ENCODE measurements around the gene DRAM2.
"Not testable (repeated sequence)": the region's sequence is repeated elsewhere in the genome, so short reads cannot be mapped to it uniquely, and the experiment has no call there.

The DRAM2 gene

DNA sequence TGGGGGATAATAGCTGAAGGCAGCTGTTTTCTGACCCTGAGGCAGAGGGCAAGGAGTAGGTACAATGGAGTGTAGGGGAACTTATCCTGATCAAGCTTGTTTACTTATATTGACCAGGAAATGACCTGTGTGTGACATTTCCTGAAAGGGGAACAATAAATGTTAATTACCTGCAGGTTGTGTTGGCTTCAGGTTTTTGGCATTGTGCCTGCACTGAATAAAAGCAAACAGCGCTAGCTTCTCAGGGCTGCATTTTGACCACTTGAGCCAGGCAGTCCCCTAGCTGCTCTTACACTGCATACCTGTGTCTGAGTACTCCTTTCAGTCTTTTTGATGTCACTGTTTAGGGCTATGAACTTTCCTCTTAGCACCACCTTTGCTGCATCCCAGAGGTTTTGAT is 40.6 kb downstream of the DRAM2 start:
- ATAC-seq = no peak
- TF ChIP-seq ZFP3 (CRISPR knock-in tag; IDR thresholded peaks at IDR 0.05) = no peak
- no peak for TF ChIP-seq TOX (CRISPR knock-in tag; IDR thresholded peaks at IDR 0.05; ENCODE audit: borderline replicate concordance)
- no peak for TF ChIP-seq OSR1 (CRISPR knock-in tag; IDR thresholded peaks at IDR 0.05)
- TF ChIP-seq, protein P1, sequence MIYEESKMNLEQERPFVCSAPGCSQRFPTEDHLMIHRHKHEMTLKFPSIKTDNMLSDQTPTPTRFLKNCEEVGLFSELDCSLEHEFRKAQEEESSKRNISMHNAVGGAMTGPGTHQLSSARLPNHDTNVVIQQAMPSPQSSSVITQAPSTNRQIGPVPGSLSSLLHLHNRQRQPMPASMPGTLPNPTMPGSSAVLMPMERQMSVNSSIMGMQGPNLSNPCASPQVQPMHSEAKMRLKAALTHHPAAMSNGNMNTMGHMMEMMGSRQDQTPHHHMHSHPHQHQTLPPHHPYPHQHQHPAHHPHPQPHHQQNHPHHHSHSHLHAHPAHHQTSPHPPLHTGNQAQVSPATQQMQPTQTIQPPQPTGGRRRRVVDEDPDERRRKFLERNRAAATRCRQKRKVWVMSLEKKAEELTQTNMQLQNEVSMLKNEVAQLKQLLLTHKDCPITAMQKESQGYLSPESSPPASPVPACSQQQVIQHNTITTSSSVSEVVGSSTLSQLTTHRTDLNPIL (CRISPR knock-in tag; IDR thresholded peaks at IDR 0.05; ENCODE audit: low read depth) = no peak
- TF ChIP-seq ESRRG (CRISPR knock-in tag; IDR thresholded peaks at IDR 0.05) = no peak
- TF ChIP-seq ZNF8 (CRISPR knock-in tag; IDR thresholded peaks at IDR 0.05) = no peak
- TF ChIP-seq, protein P2, sequence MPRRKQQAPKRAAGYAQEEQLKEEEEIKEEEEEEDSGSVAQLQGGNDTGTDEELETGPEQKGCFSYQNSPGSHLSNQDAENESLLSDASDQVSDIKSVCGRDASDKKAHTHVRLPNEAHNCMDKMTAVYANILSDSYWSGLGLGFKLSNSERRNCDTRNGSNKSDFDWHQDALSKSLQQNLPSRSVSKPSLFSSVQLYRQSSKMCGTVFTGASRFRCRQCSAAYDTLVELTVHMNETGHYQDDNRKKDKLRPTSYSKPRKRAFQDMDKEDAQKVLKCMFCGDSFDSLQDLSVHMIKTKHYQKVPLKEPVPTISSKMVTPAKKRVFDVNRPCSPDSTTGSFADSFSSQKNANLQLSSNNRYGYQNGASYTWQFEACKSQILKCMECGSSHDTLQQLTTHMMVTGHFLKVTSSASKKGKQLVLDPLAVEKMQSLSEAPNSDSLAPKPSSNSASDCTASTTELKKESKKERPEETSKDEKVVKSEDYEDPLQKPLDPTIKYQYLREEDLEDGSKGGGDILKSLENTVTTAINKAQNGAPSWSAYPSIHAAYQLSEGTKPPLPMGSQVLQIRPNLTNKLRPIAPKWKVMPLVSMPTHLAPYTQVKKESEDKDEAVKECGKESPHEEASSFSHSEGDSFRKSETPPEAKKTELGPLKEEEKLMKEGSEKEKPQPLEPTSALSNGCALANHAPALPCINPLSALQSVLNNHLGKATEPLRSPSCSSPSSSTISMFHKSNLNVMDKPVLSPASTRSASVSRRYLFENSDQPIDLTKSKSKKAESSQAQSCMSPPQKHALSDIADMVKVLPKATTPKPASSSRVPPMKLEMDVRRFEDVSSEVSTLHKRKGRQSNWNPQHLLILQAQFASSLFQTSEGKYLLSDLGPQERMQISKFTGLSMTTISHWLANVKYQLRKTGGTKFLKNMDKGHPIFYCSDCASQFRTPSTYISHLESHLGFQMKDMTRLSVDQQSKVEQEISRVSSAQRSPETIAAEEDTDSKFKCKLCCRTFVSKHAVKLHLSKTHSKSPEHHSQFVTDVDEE (CRISPR knock-in tag; IDR thresholded peaks at IDR 0.05) = no peak
- TF ChIP-seq ZNF70 (CRISPR knock-in tag; IDR thresholded peaks at IDR 0.05) = no peak
- no peak for TF ChIP-seq PPARA (CRISPR knock-in tag; IDR thresholded peaks at IDR 0.05; ENCODE audit: borderline replicate concordance)
- TF ChIP-seq, protein P3, sequence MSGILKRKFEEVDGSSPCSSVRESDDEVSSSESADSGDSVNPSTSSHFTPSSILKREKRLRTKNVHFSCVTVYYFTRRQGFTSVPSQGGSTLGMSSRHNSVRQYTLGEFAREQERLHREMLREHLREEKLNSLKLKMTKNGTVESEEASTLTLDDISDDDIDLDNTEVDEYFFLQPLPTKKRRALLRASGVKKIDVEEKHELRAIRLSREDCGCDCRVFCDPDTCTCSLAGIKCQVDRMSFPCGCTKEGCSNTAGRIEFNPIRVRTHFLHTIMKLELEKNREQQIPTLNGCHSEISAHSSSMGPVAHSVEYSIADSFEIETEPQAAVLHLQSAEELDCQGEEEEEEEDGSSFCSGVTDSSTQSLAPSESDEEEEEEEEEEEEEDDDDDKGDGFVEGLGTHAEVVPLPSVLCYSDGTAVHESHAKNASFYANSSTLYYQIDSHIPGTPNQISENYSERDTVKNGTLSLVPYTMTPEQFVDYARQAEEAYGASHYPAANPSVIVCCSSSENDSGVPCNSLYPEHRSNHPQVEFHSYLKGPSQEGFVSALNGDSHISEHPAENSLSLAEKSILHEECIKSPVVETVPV (CRISPR knock-in tag; IDR thresholded peaks at IDR 0.05) = no peak
- TF ChIP-seq ARNTL (CRISPR knock-in tag; IDR thresholded peaks at IDR 0.05; ENCODE audit: borderline replicate concordance, low read depth) = no peak
- no peak for TF ChIP-seq ZC3H10 (CRISPR knock-in tag; IDR thresholded peaks at IDR 0.05)
- no peak for TF ChIP-seq TCF4 (CRISPR knock-in tag; IDR thresholded peaks at IDR 0.05; ENCODE audit: borderline replicate concordance)
- no peak for TF ChIP-seq SNAI2 (CRISPR knock-in tag; IDR thresholded peaks at IDR 0.05)

DNA sequence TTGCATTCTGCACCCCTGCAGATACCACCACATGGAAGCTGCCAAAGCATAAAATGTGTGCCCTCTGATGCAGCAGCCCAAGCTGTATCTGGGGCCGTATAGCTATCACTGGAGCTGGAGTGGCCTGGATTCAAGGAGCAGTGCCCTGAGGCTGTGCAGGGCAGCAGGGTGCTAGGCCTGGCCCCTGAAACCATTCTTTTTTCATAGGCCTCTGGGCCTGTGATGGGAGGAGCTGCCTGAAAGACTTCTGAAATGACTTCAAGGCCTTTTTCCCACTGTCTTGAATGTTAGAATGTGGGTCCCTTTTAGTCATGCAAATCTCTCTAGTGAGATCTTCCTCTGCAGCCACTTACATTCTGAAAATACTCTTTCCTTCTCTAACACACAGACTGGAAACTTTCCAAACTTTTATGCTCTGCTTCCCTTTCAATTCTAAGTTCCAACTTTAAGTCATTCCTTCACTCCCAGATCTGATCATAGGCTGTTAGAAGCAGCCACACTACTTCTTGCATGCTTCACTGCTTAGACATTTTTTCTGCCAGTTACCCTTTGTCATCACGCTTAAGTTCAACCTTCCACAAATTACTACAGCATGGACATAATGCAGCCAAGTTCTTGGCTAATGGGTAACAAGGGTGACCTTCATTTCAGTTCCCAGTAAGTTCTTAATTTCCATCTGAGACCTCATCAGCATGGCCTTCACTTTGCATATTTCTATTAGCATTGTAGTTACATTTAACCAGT is 42.4 kb downstream of the DRAM2 start:
- ATAC-seq = no peak
- no peak for TF ChIP-seq GLIS3 (CRISPR knock-in tag; IDR thresholded peaks at IDR 0.05)
- TF ChIP-seq, protein P1 (CRISPR knock-in tag; IDR thresholded peaks at IDR 0.05; ENCODE audit: low read depth) = no peak
- TF ChIP-seq ZNF565 (CRISPR knock-in tag; conservative IDR thresholded peaks at IDR 0.05; ENCODE audit: low read depth) = no peak
- TF ChIP-seq ZFP30 (CRISPR knock-in tag; IDR thresholded peaks at IDR 0.05) = no peak
- no peak for TF ChIP-seq ISL1 (CRISPR knock-in tag; IDR thresholded peaks at IDR 0.05)
- TF ChIP-seq PPARA (CRISPR knock-in tag; IDR thresholded peaks at IDR 0.05; ENCODE audit: borderline replicate concordance) = no peak
- TF ChIP-seq ZNF70 (CRISPR knock-in tag; IDR thresholded peaks at IDR 0.05) = no peak
- no peak for TF ChIP-seq OSR1 (CRISPR knock-in tag; IDR thresholded peaks at IDR 0.05)
- no peak for TF ChIP-seq RARB (CRISPR knock-in tag; IDR thresholded peaks at IDR 0.05)
- no peak for TF ChIP-seq TOX (CRISPR knock-in tag; IDR thresholded peaks at IDR 0.05; ENCODE audit: borderline replicate concordance)
- no peak for TF ChIP-seq TCF4 (CRISPR knock-in tag; IDR thresholded peaks at IDR 0.05; ENCODE audit: borderline replicate concordance)
- no peak for TF ChIP-seq ZFP3 (CRISPR knock-in tag; IDR thresholded peaks at IDR 0.05)
- TF ChIP-seq, protein P3 (CRISPR knock-in tag; IDR thresholded peaks at IDR 0.05) = no peak
- TF ChIP-seq ESRRG (CRISPR knock-in tag; IDR thresholded peaks at IDR 0.05) = no peak
- no peak for TF ChIP-seq BACH2 (CRISPR knock-in tag; IDR thresholded peaks at IDR 0.05; ENCODE audit: borderline replicate concordance)

DNA sequence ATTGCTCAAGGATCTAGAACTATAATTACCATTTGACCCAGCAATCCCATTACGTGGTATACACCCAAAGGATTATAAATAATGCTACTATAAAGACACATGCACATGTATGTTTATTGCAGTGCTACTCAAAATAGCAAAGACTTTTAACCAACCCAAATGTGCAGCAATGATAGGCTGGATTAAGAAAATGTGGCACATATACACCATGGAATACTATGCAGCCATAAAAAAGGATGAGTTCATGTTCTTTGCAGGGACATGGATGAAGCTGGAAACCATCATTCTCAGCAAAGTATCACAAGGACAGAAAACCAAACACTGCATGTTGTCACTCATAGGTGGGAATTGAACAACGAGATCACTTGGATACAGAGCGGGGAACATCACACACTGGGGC is 44.5 kb downstream of the DRAM2 start:
- not testable (repeated sequence) for ATAC-seq

All from SK-N-SH treated with all-trans-retinoic acid at 6 μM for 48 hours (cell line).